GM18868 (cell line): Measurements from ENCODE around the gene ADRA2A.

Source experiments
- ATAC-seq: cut with Tn5 transposase; IDR thresholded peaks from one replicate; pipeline ENCODE4 v1.9.1; 2021; ENCODE audit warnings: mild to moderate bottlenecking, moderate library complexity; ENCODE audit not compliant: unreplicated experiment

ADRA2A gene

GRCh38 chr10:111083222-111084095 is 6.6 kb downstream of the ADRA2A start:
- ATAC-seq: no peak

- ATAC-seq: no peak
These were observed 7.8 kb downstream of the ADRA2A start for GRCh38 chr10:111084366-111085255.

- ATAC-seq: no peak
These were observed 9.0 kb downstream of the ADRA2A start for GRCh38 chr10:111085690-111086353.

GRCh38 chr10:111086574-111086973 is 9.7 kb downstream of the ADRA2A start:
- no peak for ATAC-seq

GRCh38 chr10:111087331-111087756 is 10.5 kb downstream of the ADRA2A start:
- no peak for ATAC-seq

- no peak for ATAC-seq
These were observed 11.2 kb downstream of the ADRA2A start for GRCh38 chr10:111087968-111088505.

- ATAC-seq: no peak
These were observed 12.5 kb downstream of the ADRA2A start for GRCh38 chr10:111089293-111089692.

GRCh38 chr10:111091833-111092232 is 15.0 kb downstream of the ADRA2A start:
- no peak for ATAC-seq

- ATAC-seq: peak; percentile 50
These were observed 17.0 kb downstream of the ADRA2A start for GRCh38 chr10:111093741-111094380.

- ATAC-seq: no peak
These were observed 22.0 kb downstream of the ADRA2A start for GRCh38 chr10:111098679-111099437.

GRCh38 chr10:111100198-111100597 is 23.4 kb downstream of the ADRA2A start:
- no peak for ATAC-seq

- no peak for ATAC-seq
These were observed 25.0 kb downstream of the ADRA2A start for GRCh38 chr10:111101796-111102195.

- no peak for ATAC-seq
These were observed 25.6 kb downstream of the ADRA2A start for GRCh38 chr10:111102359-111102837.

GRCh38 chr10:111103196-111103840 is 26.5 kb downstream of the ADRA2A start:
- no peak for ATAC-seq

- no peak for ATAC-seq
These were observed 28.0 kb downstream of the ADRA2A start for GRCh38 chr10:111104811-111105210.

GRCh38 chr10:111106081-111106480 is 29.3 kb downstream of the ADRA2A start:
- ATAC-seq: no peak

- no peak for ATAC-seq
These were observed 30.2 kb downstream of the ADRA2A start for GRCh38 chr10:111107023-111107422.

- no peak for ATAC-seq
These were observed 31.0 kb downstream of the ADRA2A start for GRCh38 chr10:111107846-111108245.

- no peak for ATAC-seq
These were observed 31.6 kb downstream of the ADRA2A start for GRCh38 chr10:111108441-111108840.
